Bronchial epithelial cell (primary cell): ENCODE measurements around the gene FXYD3. TPM values are rescaled to one million over a fixed set of nuclear protein-coding genes. Genes with fewer than 3 reads are reported as not detected.
A peak's percentile ranks its signal among the peaks of the same experiment; 100 is the strongest.

Experiments used
- DNase-seq: peaks from one replicate; pipeline ENCODE4 v3.0.0-alpha.2; 2010; ENCODE audit warnings: low read depth
- FAIRE-seq: peaks from 2 replicates; lab custom pipeline; 2011; peaks lifted over from hg19 to GRCh38; lab: Jason Lieb, UNC
- H3K27me3 ChIP-seq: 2 replicates; pipeline ENCODE4 v1.5.1; 2011; ENCODE audit warnings: low read length; ENCODE audit not compliant: control insufficient read depth, insufficient read depth
- H3K36me3 ChIP-seq: 2 replicates; pipeline ENCODE4 v1.5.1; 2011; ENCODE audit warnings: low read length; ENCODE audit not compliant: control insufficient read depth, insufficient read depth
- H3K4me3 ChIP-seq: 2 replicates; pipeline ENCODE4 v1.5.1; 2011; ENCODE audit warnings: mild to moderate bottlenecking, low read depth, low read length, control low read depth
- CTCF ChIP-seq: IDR thresholded peaks from 2 replicates; pipeline ENCODE4 v1.5.1; 2011; ENCODE audit warnings: mild to moderate bottlenecking, moderate library complexity, low read length, control low read depth, inconsistent platforms; ENCODE audit not compliant: insufficient read depth, severe bottlenecking
- total RNA-seq: library from RNA; depleted of rRNA; stranded (reverse); fragments of >200 nt; gene quantifications from 2 replicates; pipeline ENCODE4 v1.2.1, GENCODE V29; 2014

FXYD3 gene
- total RNA-seq, 1 donor from 2014 or later, result 309 TPM

- no peak overlapping the region for H3K4me3 ChIP-seq
- no peak for TF ChIP-seq CTCF
- no peaks in the 10 kb centered on the region for H3K27me3 ChIP-seq
- DNase-seq (no peak), FAIRE-seq (no peak)
- no peaks in the 10 kb centered on the region for H3K36me3 ChIP-seq
Observed at GRCh38 chr19:35130761-35131720, 15.4 kb downstream of the FXYD3 start.

DNA sequence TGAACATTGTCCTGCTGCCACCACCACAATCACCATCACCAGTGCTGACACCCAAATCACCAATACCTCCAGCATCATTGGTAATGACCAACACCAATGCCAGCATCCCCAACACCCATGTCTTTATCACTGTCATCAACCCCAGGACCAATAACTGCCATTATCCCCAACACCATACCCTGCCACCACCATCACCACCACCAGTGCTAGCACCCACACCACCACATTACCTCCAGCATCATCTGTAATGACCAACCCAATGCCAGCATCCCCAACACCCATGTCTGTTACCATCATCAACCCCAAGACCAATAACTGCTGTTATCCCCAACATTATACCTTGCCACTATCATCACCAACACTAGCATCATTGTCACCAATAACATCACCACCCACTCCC lies 16.6 kb downstream of the FXYD3 start:
- DNase-seq (no peak), FAIRE-seq (peak; percentile 60)
- TF ChIP-seq CTCF, result no peak
- Histone ChIP-seq H3K36me3 (no peaks in the 10 kb centered on the region), H3K27me3 (no peaks in the 10 kb centered on the region), H3K4me3 (no peak overlapping the region)

GRCh38 chr19:35133826-35134225 lies 18.2 kb downstream of the FXYD3 start:
- FAIRE-seq (no peak), DNase-seq (no peak)
- Histone ChIP-seq H3K27me3 (no peaks in the 10 kb centered on the region), H3K36me3 (no peaks in the 10 kb centered on the region), H3K4me3 (no peak overlapping the region)
- no peak for TF ChIP-seq CTCF

GRCh38 chr19:35134601-35135242 lies 19.1 kb downstream of the FXYD3 start, which contains the start of gene LGI4:
Gene LGI4, minus strand, starts transcription at chr19:35135059. Its CDS starts 379 bp downstream, at chr19:35134680.
- H3K27me3 ChIP-seq, result no peaks in the 10 kb centered on the region
- DNase-seq (no peak), FAIRE-seq (no peak)
- H3K36me3 ChIP-seq, result no peaks in the 10 kb centered on the region
- TF ChIP-seq CTCF, result no peak
- H3K4me3 ChIP-seq, result no peak within 1 kb of the TSS

DNA sequence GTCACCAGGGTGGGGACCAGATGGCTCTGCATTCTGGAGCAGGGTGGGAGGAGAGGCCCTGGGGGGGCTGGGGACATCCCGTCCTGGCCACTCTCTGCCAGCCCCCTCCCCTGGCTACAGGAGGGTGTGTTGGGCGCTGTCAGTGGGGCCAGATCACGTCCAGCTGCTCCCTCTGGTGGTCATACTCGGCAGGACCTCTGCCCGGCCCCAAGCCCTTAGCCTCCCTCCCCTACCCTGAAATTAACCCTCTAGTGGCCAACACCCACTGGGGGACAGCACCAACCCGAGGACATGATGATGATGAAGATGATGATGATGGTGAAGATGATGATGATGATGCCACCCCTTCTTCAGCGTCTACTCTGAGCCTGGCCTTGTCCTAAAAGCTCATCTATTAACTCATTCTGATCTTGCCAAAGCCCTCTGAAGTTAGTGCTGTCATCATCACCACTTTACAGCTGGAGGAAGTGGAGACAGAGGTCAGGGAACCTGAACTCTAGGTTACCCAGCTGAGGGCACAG lies 19.8 kb downstream of the FXYD3 start:
- peak; percentile 91 for TF ChIP-seq CTCF
- H3K4me3 ChIP-seq, result no peak overlapping the region
- H3K36me3 ChIP-seq, result no peaks in the 10 kb centered on the region
- H3K27me3 ChIP-seq, result no peaks in the 10 kb centered on the region
- FAIRE-seq, result no peak
- no peak for DNase-seq
